OCI-LY7 (cell line): ENCODE data around the gene TAS2R38. TPM values are rescaled to one million over a fixed set of nuclear protein-coding genes. Genes with fewer than 3 reads are reported as not detected.

Experiments used
- BruUV-seq: library from RNA; stranded (reverse); fragments of 400-500 nt; replicated peaks from 2 replicates; lab custom pipeline; 2021; lab: Mats Ljungman, UMichigan
- CTCF ChIA-PET: fragments of 300-600 bp; sonication (Branson Sonifier 250); formaldehyde crosslinking; loops from one replicate; lab custom pipeline; 2022; ENCODE audit warnings: antibody characterized with exemption; ENCODE audit not compliant: unreplicated experiment; lab: Charles Lee
- POLR2A ChIA-PET: fragments of 300-600 bp; sonication (Branson Sonifier 250); formaldehyde crosslinking; loops from one replicate; lab custom pipeline; 2022; ENCODE audit warnings: antibody characterized with exemption; lab: Charles Lee
- DNase-seq: peaks from one replicate; pipeline ENCODE4 v3.0.0-alpha.2; 2015; ENCODE audit warnings: low spot score
- H2AFZ ChIP-seq: fragments of 200-600 bp; sonication (generic), shearing (Covaris generic); 2 replicates; pipeline ENCODE4 v1.6.1; 2014; ENCODE audit warnings: mild to moderate bottlenecking, antibody characterized with exemption, low read length, moderate library complexity
- H3K27ac ChIP-seq: fragments of 200-600 bp; sonication (generic); 2 replicates; pipeline ENCODE4 v1.5.1; 2014; ENCODE audit warnings: mixed run types, low read depth, mild to moderate bottlenecking, moderate library complexity, low read length, inconsistent platforms; ENCODE audit not compliant: poor library complexity, severe bottlenecking
- H3K36me3 ChIP-seq: fragments of 200-600 bp; sonication (generic); 2 replicates; pipeline ENCODE4 v1.6.1; 2014; ENCODE audit warnings: mild to moderate bottlenecking, antibody characterized with exemption, low read length, moderate library complexity, mixed read lengths; ENCODE audit not compliant: insufficient read depth
- H3K4me1 ChIP-seq: fragments of 200-600 bp; sonication (generic); 2 replicates; pipeline ENCODE4 v1.5.1; 2014; ENCODE audit warnings: mild to moderate bottlenecking, low read length; ENCODE audit not compliant: insufficient read depth, poor library complexity, severe bottlenecking
- H3K4me2 ChIP-seq: fragments of 200-600 bp; sonication (generic); 2 replicates; pipeline ENCODE4 v1.6.1; 2014; ENCODE audit warnings: mild to moderate bottlenecking, low read length
- H3K4me3 ChIP-seq: fragments of 200-600 bp; sonication (generic); 2 replicates; pipeline ENCODE4 v1.5.1; 2014; ENCODE audit warnings: mild to moderate bottlenecking, low read depth, low read length; ENCODE audit not compliant: poor library complexity, severe bottlenecking
- H3K79me2 ChIP-seq: fragments of 200-600 bp; sonication (generic); 2 replicates; pipeline ENCODE4 v1.6.1; 2016; ENCODE audit warnings: low read depth, mild to moderate bottlenecking, low read length, moderate library complexity, mixed read lengths; ENCODE audit not compliant: insufficient read depth
- H3K9me2 ChIP-seq: fragments of 200-600 bp; sonication (generic); 2 replicates; pipeline ENCODE4 v1.6.1; 2016; ENCODE audit warnings: mild to moderate bottlenecking, low read length, mixed read lengths; ENCODE audit not compliant: insufficient read depth
- H3K9me3 ChIP-seq: fragments of 200-600 bp; sonication (generic); 2 replicates; pipeline ENCODE4 v1.6.1; 2014; ENCODE audit warnings: mild to moderate bottlenecking, mixed run types, low read length, mixed read lengths
- H4K20me1 ChIP-seq: fragments of 200-600 bp; sonication (generic); 2 replicates; pipeline ENCODE4 v1.6.1; 2014; ENCODE audit warnings: mild to moderate bottlenecking, antibody characterized with exemption, low read length, moderate library complexity, mixed read lengths; ENCODE audit not compliant: insufficient read depth
- CTCF ChIP-seq: fragments of 200-600 bp; sonication (generic); conservative IDR thresholded peaks from 2 replicates; pipeline ENCODE4 v1.5.1; 2014; ENCODE audit warnings: mild to moderate bottlenecking, antibody characterized with exemption, low read length, moderate library complexity, mixed read lengths
- EZH2phosphoT487 ChIP-seq: fragments of 200-600 bp; sonication (generic); IDR thresholded peaks from 2 replicates; pipeline ENCODE4 v1.6.1; 2018; ENCODE audit warnings: low read depth, borderline replicate concordance, mild to moderate bottlenecking, mixed run types, antibody characterized with exemption, low read length, moderate library complexity, mixed read lengths
- intact Hi-C: fragments of 100-400 bp; cut with micrococcal nuclease; formaldehyde crosslinking; loops from one replicate; pipeline ENCODE4 v1.10.0; 2022; ENCODE audit not compliant: unreplicated experiment
- total RNA-seq, 2 experiments: library from RNA; depleted of rRNA in 1 of 2; stranded (reverse); fragments of >200 nt in 1 of 2; shearing (Covaris generic) in 1 of 2; gene quantifications; 2 replicates each; pipeline ENCODE4 v1.2.3, GENCODE V29; 2014 to 2022

Gene TAS2R38
- total RNA-seq, 2 experiments from 2014 or later, result not detected

GRCh38 chr7:141952461-141952860, 21.1 kb downstream of the TAS2R38 start:
- H3K79me2 ChIP-seq, result no peaks in the 10 kb centered on the region
- H3K27ac ChIP-seq, result no peak overlapping the region
- BruUV-seq, result no TSS peak
- intact Hi-C loops, result no loop called here
- H2AFZ ChIP-seq, result no peak overlapping the region
- peaks cover 6% of the 10 kb centered on the region for H3K4me1 ChIP-seq
- H3K4me3 ChIP-seq, result no peak overlapping the region
- no peaks in the 10 kb centered on the region for H3K9me3 ChIP-seq
- POLR2A ChIA-PET, result no interaction called here
- no peak for TF ChIP-seq EZH2phosphoT487
- TF ChIP-seq CTCF, result no peak
- no peak for DNase-seq
- H3K36me3 ChIP-seq, result no peaks in the 10 kb centered on the region
- CTCF ChIA-PET, result no interaction called here
- no peaks in the 10 kb centered on the region for H4K20me1 ChIP-seq
- H3K4me2 ChIP-seq, result no peak overlapping the region
- no peaks in the 10 kb centered on the region for H3K9me2 ChIP-seq

- no peak for TF ChIP-seq EZH2phosphoT487
- TF ChIP-seq CTCF, result no peak
- no peak for DNase-seq
- H3K4me2 ChIP-seq, result no peak overlapping the region
- no peak overlapping the region for H2AFZ ChIP-seq
- no peak overlapping the region for H3K4me3 ChIP-seq
- H4K20me1 ChIP-seq, result no peaks in the 10 kb centered on the region
- ChIA-PET CTCF (no interaction called here), POLR2A (no interaction called here)
- H3K79me2 ChIP-seq, result no peaks in the 10 kb centered on the region
- no peaks in the 10 kb centered on the region for H3K9me2 ChIP-seq
- peaks cover under 1% of the 10 kb centered on the region for H3K4me1 ChIP-seq
- H3K36me3 ChIP-seq, result no peaks in the 10 kb centered on the region
- H3K9me3 ChIP-seq, result no peaks in the 10 kb centered on the region
- intact Hi-C loops, result no loop called here
- no TSS peak for BruUV-seq
- no peak overlapping the region for H3K27ac ChIP-seq
These were observed 22.8 kb downstream of the TAS2R38 start for GRCh38 chr7:141950806-141951205.

- H2AFZ ChIP-seq, result no peak overlapping the region
- ChIA-PET POLR2A (no interaction called here), CTCF (no interaction called here)
- no peaks in the 10 kb centered on the region for H3K4me1 ChIP-seq
- H3K9me2 ChIP-seq, result no peaks in the 10 kb centered on the region
- no peaks in the 10 kb centered on the region for H4K20me1 ChIP-seq
- H3K36me3 ChIP-seq, result no peaks in the 10 kb centered on the region
- no peak overlapping the region for H3K4me2 ChIP-seq
- DNase-seq, result no peak
- no peak overlapping the region for H3K27ac ChIP-seq
- no TSS peak for BruUV-seq
- no peak overlapping the region for H3K4me3 ChIP-seq
- TF ChIP-seq CTCF (no peak), EZH2phosphoT487 (no peak)
- no peaks in the 10 kb centered on the region for H3K9me3 ChIP-seq
- intact Hi-C loops, result no loop called here
- no peaks in the 10 kb centered on the region for H3K79me2 ChIP-seq
These were observed 23.7 kb downstream of the TAS2R38 start for GRCh38 chr7:141949911-141950310.
